Measurements from ENCODE around the gene RRM1. TPM values are rescaled to one million over a fixed set of nuclear protein-coding genes. Genes with fewer than 3 reads are reported as not detected.
A peak's percentile ranks its signal among the peaks of the same experiment; 100 is the strongest.

The RRM1 gene
- total RNA-seq, 1 experiment from 2014 or later, result 138 TPM

DNA sequence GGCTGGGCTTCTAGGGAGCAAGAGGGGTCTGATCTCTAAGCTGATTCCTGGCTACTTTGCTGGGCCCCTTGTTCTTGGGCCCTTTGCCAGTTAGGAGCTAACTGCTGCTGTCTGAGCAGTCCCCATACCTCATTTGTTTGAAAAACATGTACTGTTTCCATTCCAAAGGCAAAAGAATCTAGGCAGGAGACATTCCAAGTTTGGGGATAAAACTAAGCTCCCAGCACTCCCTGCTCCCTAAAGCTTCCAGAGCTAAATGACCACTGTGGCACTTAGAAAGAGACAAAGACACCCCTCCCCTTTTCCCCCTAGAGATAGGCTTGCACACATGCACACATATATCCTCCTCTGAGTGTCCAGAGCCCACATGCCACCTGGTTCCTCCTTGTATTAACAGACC lies 22.7 kb upstream of the RRM1 start:
- no peak overlapping the region for H2BK20ac ChIP-seq (ENCODE audit: low read depth, low read length, poor library complexity, severe bottlenecking)
- DNase-seq, result no peak
- Mint-ChIP-seq H3K27me3 (ENCODE audit: low read depth) (no peaks in the 10 kb centered on the region; the same call in 1 of the 2 replicates), H3K4me3 (no peak overlapping the region), H3K4me1 (peaks cover 4% of the 10 kb centered on the region in 2 experiments; a peak in 2 of 4 replicates), H3K36me3 (ENCODE audit: insufficient read depth in 1 of 3, low read depth in 3 of 3) (no peaks in the 10 kb centered on the region), H3K27ac (peak overlapping the region in 1 of 3 experiments; percentile 79; a peak in 1 of 7 replicates), H3K9me3 (no peaks in the 10 kb centered on the region)
- H3K56ac ChIP-seq (ENCODE audit: insufficient read length, low read depth, low read length), result no peak overlapping the region
- no peaks in the 10 kb centered on the region for H3K4me1 ChIP-seq (ENCODE audit: insufficient read depth, low read length)
- no peaks in the 10 kb centered on the region for H4K20me1 ChIP-seq (ENCODE audit: control insufficient read depth, insufficient read depth, insufficient read length)
- H3K4ac ChIP-seq (ENCODE audit: low read depth, low read length), result no peak overlapping the region
- H4K8ac ChIP-seq (replicated peaks; ENCODE audit: insufficient read length, low read depth, low read length), result no peak overlapping the region
- H2BK120ac ChIP-seq (ENCODE audit: low read depth, low read length, poor library complexity, severe bottlenecking), result no peak overlapping the region
- H2AK5ac ChIP-seq (ENCODE audit: insufficient read length, low read length), result no peak overlapping the region
- H4K5ac ChIP-seq (ENCODE audit: insufficient read length, low read depth, low read length), result no peak overlapping the region
- TF ChIP-seq, protein P1, sequence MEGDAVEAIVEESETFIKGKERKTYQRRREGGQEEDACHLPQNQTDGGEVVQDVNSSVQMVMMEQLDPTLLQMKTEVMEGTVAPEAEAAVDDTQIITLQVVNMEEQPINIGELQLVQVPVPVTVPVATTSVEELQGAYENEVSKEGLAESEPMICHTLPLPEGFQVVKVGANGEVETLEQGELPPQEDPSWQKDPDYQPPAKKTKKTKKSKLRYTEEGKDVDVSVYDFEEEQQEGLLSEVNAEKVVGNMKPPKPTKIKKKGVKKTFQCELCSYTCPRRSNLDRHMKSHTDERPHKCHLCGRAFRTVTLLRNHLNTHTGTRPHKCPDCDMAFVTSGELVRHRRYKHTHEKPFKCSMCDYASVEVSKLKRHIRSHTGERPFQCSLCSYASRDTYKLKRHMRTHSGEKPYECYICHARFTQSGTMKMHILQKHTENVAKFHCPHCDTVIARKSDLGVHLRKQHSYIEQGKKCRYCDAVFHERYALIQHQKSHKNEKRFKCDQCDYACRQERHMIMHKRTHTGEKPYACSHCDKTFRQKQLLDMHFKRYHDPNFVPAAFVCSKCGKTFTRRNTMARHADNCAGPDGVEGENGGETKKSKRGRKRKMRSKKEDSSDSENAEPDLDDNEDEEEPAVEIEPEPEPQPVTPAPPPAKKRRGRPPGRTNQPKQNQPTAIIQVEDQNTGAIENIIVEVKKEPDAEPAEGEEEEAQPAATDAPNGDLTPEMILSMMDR (conservative IDR thresholded peaks at IDR 0.05), result no peak
- no peaks in the 10 kb centered on the region for H3K23me2 ChIP-seq (ENCODE audit: insufficient read length, low read depth, low read length, poor library complexity, severe bottlenecking)
- H3K79me2 ChIP-seq (ENCODE audit: insufficient read depth, low read length), result no peaks in the 10 kb centered on the region
- H3K27ac ChIP-seq (ENCODE audit: insufficient read length, low read depth, low read length), result no peak overlapping the region
- H3K79me1 ChIP-seq (ENCODE audit: insufficient read depth, low read depth, low read length, poor library complexity, severe bottlenecking), result no peaks in the 10 kb centered on the region
- H2AFZ ChIP-seq (ENCODE audit: low read length), result no peak overlapping the region
- H2BK5ac ChIP-seq (ENCODE audit: insufficient read length, low read length), result no peak overlapping the region
- H3K4me2 ChIP-seq (ENCODE audit: insufficient read depth, insufficient read length, low read length), result no peak overlapping the region
- H2BK12ac ChIP-seq (ENCODE audit: insufficient read length, low read depth, low read length), result no peak overlapping the region
- no peak overlapping the region for H3K14ac ChIP-seq (ENCODE audit: insufficient read depth, low read length)
- H4K91ac ChIP-seq (ENCODE audit: insufficient read length, low read depth, low read length), result no peak overlapping the region
- no peak overlapping the region for H3K18ac ChIP-seq (ENCODE audit: insufficient read length, low read depth, low read length)
- no peak overlapping the region for H3T11ph ChIP-seq (ENCODE audit: low read length)
- no peak overlapping the region for H3K23ac ChIP-seq (ENCODE audit: insufficient read length, low read depth, low read length)
- H3K9ac ChIP-seq (ENCODE audit: extremely low read depth, insufficient read length, low read length), result no peak overlapping the region
- H3K27me3 ChIP-seq (ENCODE audit: insufficient read depth, low read length), result no peaks in the 10 kb centered on the region
- H2BK15ac ChIP-seq (ENCODE audit: low read depth, low read length), result no peak overlapping the region
- H3K9me3 ChIP-seq (ENCODE audit: control insufficient read depth, low read depth, low read length), result no peaks in the 10 kb centered on the region
